ENCODE data around the gene CERS4.
"Not testable (repeated sequence)": the region's sequence is repeated elsewhere in the genome, so short reads cannot be mapped to it uniquely, and the experiment has no call there.

CERS4 gene, protein sequence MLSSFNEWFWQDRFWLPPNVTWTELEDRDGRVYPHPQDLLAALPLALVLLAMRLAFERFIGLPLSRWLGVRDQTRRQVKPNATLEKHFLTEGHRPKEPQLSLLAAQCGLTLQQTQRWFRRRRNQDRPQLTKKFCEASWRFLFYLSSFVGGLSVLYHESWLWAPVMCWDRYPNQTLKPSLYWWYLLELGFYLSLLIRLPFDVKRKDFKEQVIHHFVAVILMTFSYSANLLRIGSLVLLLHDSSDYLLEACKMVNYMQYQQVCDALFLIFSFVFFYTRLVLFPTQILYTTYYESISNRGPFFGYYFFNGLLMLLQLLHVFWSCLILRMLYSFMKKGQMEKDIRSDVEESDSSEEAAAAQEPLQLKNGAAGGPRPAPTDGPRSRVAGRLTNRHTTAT

DNA sequence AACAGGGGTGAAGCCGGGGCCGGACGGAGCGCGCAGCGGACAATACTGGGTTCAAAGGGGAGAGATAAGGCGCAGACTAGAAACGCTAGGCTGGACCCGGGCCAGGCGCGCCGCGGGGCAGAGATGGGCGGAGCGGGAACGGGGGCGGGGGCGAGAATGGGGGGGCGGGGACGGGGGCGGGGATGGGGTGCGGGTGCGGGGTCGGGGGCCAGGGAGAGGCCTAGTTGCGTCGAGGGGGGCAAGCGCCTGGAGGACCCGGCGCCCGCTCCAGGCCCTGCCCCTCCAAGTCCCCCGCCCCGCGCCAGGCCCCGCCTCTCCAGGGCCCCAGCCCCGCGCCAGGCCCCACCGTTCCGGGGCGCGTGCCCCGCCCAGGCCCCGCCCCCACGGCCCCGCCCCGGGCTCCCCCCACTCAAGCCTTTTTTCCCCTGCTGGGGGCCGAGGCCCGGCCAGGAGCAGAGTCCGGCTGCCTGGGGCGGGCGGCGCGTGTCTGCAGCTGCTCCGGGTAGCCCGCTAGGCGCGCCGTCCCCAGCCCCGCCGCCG lies at the start of gene CERS4:
TSS of gene CERS4 (plus strand) at position 449 of the 540 bp plus-strand sequence. CDS start 41,707 bp downstream, outside the sequence.
- DNase-seq = peak; percentile 74 to 82

- DNase-seq = no peak
Observed at GRCh38 chr19:8161135-8161646, 48.0 kb upstream of the CERS4 start.

- DNase-seq = no peak
Observed at GRCh38 chr19:8163759-8164158, 45.4 kb upstream of the CERS4 start.

- DNase-seq = no peak
Observed at GRCh38 chr19:8167985-8168384, 41.2 kb upstream of the CERS4 start.

DNA sequence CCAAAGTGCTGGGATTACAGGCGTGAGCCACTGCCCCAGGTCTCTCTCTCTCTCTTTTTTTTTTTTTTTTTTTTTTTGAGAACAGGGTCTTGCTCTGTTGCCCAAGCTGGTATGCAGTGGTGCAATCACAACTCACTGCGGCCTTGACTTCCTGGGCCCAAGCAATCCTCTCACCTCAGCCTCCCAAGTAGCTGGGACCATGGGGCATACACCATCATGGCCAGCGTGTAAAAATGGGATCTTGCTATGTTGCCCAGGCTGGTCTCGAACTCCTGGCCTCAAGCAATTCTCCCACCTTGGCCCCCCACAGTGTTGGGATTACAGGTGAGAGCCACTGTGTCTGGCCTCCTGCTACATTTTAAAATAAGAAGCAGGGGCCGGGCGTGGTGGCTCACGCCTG lies 40.6 kb upstream of the CERS4 start:
- no peak for DNase-seq

DNA sequence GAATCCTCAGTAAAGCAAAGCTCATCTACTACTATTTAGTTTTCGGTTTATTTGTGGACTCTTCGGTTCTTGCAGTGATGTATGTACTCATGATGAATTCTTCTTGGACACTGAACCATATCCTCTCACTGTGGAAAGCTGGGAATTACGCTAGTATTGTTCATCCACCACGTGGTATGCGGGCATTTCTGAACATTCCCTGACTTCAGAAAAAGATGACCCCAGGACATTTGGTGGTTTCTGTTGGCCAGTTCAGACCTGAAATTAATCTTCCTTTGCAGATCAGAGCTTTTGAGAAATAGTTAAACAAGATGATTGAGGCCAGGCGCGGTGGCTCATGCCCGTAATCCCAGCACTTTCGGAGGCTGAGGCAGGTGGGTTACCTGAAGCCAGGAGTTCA lies 34.5 kb upstream of the CERS4 start:
- DNase-seq = no peak

DNA sequence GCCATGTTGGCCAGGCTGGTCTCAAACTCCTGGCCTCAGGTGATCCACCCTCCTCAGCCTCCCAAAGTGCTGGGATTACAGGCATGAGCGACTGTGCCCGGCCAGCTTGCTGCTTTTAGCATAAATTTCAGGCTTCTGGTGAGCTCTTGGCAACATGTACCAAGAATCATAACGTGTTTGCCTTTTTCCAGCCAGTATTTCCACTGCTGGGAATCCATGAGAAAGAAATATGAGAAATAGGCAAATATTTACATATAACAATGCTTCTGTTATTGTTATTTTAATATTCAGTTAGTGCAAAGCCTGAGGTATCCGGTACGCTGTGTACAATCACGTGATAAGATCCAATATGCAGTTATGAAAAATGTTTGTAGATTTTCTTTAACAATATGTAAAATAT lies 29.2 kb upstream of the CERS4 start:
- DNase-seq = no peak

- DNase-seq = no peak
Observed at GRCh38 chr19:8184274-8184673, 24.9 kb upstream of the CERS4 start.

- DNase-seq = no peak
Observed at GRCh38 chr19:8185343-8186068, 23.7 kb upstream of the CERS4 start.

- DNase-seq = no peak
Observed at GRCh38 chr19:8192221-8192820, 16.8 kb upstream of the CERS4 start.

- DNase-seq = peak; percentile 5 to 15
Observed at GRCh38 chr19:8194528-8195267, 14.5 kb upstream of the CERS4 start.

GRCh38 chr19:8196271-8196927 lies 12.8 kb upstream of the CERS4 start:
- DNase-seq = no peak

DNA sequence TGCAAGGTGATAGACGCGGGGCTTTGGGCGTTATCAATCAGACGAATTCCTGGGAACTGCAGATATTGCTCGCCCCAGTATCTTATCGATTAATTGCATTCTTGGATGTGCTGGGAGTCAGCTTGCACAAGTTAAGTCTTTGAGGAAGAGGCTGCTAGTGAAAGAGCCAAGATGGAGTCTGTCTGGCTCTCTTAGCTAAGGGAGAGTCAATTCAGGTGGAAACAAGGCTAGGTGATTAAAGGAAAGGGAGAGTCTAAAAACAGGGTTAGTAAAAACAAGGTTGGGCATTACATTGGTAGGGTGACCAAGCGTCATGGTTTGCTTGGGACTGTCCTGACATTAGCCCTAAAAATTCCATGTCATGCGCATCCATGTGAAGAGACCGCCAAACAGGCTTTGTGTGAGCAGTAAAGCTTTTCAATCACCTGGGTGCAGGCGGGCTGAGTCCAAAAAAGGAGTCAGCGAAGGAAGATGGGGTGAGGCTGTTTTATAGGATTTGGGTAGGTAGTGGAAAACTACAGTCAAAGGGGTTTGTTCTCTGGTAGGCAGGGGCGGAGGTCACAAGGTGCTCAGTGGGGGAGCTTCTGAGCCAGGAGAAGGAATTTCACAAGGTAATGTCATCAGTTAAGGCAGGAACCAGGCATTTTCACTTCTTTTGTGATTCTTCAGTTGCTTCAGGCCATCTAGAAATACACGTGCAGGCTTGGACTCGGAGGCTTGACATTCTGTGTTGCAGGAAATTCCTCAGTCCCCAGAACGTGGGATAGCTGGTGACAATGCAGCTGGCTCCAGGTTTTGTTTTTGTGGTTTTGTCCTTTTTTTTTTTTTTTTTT lies 5.7 kb upstream of the CERS4 start:
- not testable (repeated sequence) for DNase-seq

DNA sequence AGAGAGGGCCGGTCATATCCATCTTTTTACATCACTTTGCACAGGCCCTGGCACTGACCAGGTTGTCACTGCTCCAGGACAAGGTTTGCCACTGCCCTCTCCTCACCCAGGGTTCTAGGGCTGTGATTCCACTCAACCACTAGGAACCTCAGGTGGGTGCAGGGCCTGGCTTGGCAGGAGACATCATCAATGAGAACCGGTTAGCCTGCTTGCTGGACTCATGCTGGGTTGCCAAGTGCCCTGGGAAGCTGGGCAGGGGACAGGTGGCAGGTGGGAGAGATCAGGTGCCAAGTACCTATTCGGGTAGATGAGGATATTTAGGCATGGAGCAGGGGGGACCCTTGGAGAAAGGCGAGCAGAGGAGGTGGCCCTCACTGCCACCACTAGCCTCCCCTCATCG lies 4.2 kb upstream of the CERS4 start:
- DNase-seq = no peak

GRCh38 chr19:8206147-8207087 lies 2.8 kb upstream of the CERS4 start:
- DNase-seq = no peak

- DNase-seq = not testable (repeated sequence)
Observed at GRCh38 chr19:8207326-8207725, 1.8 kb upstream of the CERS4 start.

DNA sequence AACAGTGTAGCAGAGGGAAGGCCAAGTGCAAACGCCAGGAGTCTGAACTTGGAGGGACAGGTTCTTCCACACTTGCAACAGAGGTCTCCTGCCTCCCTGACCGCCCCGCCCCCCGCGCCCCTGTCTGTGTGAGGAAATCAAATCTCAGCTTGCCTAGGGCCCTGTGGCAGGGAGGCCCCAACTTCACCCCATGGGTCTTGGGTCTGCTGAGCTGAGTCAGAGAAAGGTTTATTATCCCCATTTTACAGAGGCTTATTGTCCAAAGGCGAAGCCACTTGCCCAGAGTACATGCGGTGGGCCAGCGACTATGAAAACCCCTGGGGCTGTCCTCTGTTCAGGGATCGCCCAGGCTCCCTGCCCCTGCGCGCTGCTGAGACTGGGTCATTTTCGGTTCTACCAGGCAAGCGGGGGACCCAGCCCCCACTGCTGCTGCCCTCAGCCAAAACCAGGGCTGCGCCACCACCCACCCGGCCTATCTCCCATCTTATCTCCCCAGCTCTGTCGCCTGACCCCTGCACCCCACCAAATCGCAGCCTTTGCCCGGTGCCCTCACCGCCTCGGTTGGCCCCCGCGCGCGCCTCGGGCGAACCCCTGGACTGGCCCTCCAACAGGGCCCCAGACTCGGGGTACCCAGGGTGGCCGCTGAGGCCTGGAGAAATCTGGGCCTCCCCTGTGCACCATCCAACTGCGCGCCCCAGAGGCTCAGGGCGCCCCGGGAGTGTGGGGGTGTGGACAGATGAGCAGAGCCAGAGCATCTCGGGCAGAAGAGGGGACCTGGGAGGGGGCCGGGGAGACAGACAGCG lies 850 bp upstream of the CERS4 start:
- DNase-seq = peak in 1 of 2 experiments; percentile 2

GRCh38 chr19:8209462-8210378 lies 550 bp downstream of the CERS4 start:
- DNase-seq = peak; percentile 71 to 72

Measured in stimulated activated CD4-positive, alpha-beta T cell treated with anti-CD3 and anti-CD28 coated beads, Interleukin-4, amount 100 ng/mL, for 4 hours (primary cell).